HG03280 (cell line): Measurements from ENCODE around the gene NXPH4.

ENCODE experiments used
- ATAC-seq: cut with Tn5 transposase; IDR thresholded peaks from one replicate; pipeline ENCODE4 v1.9.1; 2021; ENCODE audit warnings: mild to moderate bottlenecking, moderate library complexity; ENCODE audit not compliant: unreplicated experiment

The NXPH4 gene

GRCh38 chr12:57203201-57203600, 13.4 kb upstream of the NXPH4 start:
- no peak for ATAC-seq

DNA sequence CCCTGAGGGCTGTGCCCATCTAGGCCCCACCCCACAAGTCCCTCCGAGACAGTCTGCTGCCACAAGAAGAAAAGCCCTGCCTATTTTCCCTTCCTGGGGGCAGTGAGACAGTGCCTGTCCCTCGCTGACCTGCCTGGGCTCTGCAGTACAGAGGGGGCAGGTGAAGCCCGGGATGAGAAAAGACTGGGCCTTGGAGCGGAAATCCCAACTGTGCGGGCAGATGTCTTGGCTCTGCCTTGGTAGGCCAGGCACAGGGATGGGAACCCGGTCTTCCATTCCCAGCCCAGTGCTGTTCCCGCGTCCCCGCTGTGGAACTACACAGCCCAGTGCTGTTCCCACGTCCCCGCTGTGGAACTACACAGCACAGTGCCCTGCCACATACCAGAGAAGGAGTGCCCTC, 12.8 kb upstream of the NXPH4 start:
- ATAC-seq: no peak

DNA sequence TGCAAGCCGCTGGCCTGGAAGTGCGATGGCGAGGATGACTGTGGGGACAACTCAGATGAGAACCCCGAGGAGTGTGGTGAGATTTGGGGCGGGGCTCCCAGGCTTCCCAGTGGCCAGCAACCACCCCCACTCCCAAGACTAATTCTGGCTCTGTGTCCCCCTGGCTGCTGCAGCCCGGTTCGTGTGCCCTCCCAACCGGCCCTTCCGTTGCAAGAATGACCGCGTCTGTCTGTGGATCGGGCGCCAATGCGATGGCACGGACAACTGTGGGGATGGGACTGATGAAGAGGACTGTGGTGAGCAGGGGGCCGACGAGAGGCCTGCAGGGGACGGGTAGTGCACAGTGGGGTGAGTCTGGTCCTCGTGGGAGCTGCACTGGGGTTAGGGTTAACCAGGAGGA, 12.1 kb upstream of the NXPH4 start:
- ATAC-seq: no peak

DNA sequence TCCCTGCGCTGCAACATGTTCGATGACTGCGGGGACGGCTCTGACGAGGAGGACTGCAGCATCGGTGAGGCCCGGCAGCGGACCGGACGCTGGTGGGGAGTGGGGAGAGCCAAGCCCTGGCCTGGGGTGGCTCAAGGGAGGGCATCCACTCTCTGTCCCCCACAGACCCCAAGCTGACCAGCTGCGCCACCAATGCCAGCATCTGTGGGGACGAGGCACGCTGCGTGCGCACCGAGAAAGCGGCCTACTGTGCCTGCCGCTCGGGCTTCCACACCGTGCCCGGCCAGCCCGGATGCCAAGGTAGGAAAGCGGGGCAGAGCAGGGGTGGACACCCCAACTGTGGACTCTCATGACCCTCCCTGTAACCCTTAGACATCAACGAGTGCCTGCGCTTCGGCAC, 11.4 kb upstream of the NXPH4 start:
- ATAC-seq: no peak

GRCh38 chr12:57205931-57206330, 10.7 kb upstream of the NXPH4 start:
- ATAC-seq: no peak

DNA sequence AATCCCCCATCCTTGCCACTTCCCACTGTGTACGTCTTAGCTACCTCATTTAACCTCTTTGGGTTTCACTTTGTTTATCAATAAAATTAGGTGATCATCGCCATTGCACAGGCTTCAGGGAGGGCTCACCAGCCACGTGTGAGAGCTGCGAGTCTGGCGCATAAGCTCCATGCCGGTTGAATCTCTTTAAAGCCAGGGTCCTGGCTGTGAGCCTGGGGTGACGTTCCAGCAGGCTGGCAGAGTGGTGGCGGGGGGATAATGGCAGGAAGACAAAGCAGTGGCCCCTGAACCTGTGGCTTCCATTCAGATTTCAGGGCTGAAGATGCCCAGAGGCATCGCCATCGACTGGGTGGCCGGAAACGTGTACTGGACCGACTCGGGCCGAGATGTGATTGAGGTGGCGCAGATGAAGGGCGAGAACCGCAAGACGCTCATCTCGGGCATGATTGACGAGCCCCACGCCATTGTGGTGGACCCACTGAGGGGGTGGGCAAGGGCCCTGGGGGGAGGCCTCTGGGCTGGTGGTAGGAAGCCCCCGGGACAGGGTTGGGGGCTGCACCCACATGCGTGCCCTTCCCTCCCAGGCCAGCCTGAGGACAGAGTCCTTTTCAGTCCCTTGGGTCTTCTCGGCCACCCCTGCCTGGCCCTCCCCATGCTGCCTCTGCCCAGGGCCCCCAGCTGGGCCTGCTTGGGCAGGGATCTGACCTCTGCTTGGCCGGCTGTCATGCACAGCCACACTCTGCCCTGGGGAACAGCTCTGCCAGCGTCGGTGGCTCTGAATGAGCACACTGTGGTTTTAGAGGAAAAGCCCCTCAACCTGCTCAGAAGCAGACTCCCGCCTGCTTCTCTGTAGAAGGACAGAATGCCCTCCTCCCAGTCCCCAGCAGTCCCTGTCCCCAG, 8.6 kb upstream of the NXPH4 start:
- no peak for ATAC-seq

GRCh38 chr12:57208631-57209282, 7.8 kb upstream of the NXPH4 start:
- ATAC-seq: no peak

GRCh38 chr12:57209916-57210315, 6.7 kb upstream of the NXPH4 start:
- no peak for ATAC-seq

GRCh38 chr12:57210461-57210860, 6.1 kb upstream of the NXPH4 start:
- no peak for ATAC-seq

DNA sequence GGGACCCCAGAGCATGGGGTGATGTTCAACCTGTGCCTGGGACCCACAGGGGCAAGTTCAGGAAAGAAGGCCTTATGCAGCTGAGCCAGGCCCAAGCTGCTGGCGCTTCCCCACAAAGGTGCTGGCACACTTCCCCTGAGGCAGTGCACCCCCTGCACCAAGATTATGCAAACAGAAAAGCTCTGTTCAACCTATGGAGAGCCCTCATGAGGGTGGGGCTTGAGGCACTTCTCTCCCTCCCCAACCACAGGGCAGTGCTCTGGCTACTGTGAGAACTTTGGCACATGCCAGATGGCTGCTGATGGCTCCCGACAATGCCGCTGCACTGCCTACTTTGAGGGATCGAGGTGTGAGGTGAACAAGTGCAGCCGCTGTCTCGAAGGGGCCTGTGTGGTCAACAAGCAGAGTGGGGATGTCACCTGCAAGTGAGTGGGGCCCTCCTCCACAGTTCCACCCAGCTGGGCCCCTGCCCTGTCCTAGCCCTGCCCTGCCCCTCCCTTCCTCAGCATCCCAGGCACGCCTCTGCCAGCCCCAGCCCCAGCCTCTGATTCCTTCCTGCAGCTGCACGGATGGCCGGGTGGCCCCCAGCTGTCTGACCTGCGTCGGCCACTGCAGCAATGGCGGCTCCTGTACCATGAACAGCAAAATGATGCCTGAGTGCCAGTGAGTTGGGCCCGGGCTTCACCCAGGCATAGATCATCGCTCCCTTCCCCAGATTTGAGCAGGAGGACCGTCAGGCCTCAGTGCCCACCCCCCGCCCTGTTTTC, 5.5 kb upstream of the NXPH4 start:
- ATAC-seq: no peak

DNA sequence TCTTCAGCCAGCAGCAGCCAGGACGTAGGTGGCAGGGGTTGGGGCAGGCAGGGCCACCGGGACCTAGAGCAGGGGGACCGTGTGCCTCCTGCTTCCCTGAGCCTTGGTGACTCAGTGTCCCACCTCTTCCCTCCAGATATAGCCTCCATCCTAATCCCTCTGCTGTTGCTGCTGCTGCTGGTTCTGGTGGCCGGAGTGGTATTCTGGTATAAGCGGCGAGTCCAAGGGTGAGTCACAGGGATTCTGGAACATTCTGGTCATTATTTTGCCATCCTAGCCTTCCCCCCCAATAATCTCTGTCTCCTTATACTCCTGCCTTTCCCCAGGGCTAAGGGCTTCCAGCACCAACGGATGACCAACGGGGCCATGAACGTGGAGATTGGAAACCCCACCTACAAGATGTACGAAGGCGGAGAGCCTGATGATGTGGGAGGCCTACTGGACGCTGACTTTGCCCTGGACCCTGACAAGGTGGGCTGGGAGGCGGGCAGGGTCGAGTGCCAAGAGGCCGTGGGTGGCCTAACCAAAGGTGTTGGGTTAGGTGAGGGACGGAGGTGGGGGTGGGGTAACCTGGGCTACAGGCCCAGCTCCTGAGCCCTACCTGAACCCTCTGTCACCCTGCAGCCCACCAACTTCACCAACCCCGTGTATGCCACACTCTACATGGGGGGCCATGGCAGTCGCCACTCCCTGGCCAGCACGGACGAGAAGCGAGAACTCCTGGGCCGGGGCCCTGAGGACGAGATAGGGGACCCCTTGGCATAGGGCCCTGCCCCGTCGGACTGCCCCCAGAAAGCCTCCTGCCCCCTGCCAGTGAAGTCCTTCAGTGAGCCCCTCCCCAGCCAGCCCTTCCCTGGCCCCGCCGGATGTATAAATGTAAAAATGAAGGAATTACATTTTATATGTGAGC, 4.5 kb upstream of the NXPH4 start:
- ATAC-seq: no peak

- no peak for ATAC-seq
Observed at GRCh38 chr12:57212701-57213057, 3.9 kb upstream of the NXPH4 start.

- no peak for ATAC-seq
Observed at GRCh38 chr12:57213058-57213715, 3.4 kb upstream of the NXPH4 start.

GRCh38 chr12:57213763-57214397, 2.7 kb upstream of the NXPH4 start:
- no peak for ATAC-seq

- no peak for ATAC-seq
Observed at GRCh38 chr12:57214398-57214781, 2.2 kb upstream of the NXPH4 start.

DNA sequence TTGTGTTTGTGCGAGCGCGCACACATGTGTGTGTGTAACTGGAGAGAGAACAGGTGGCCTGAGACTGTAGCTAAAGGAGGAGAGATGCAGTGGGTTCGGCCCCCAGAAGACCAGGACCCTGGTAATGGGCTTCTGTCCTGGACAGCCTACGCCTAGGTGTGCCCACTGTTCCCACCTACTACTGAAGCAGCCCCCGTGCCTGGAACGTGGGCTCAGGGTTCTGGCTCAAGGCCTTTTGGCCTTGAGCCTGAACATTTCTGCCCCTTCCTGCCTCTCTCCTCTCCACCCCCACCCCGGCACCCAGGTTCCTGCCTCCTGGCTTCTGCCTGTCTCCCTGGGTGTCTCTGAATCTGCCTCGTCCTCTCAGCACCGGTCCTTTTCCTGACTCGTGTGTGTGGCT, 1.5 kb upstream of the NXPH4 start:
- no peak for ATAC-seq

- no peak for ATAC-seq
Observed at GRCh38 chr12:57215668-57216013, 953 bp upstream of the NXPH4 start.

GRCh38 chr12:57216921-57217879, 606 bp downstream of the NXPH4 start:
- ATAC-seq: no peak
